T-helper 1 cell (primary cell): Measurements from ENCODE around the gene OVOL1.

Experiments
- DNase-seq, 5 donors: peaks; one replicate each; pipeline ENCODE4 v3.0.0-alpha.2; 2012 to 2020

The OVOL1 gene

GRCh38 chr11:65793144-65793581 lies 6.3 kb downstream of the OVOL1 start:
- no peak for DNase-seq

- no peak for DNase-seq
Measured at GRCh38 chr11:65793625-65794400, 7.0 kb downstream of the OVOL1 start.

- no peak for DNase-seq
Measured at GRCh38 chr11:65794570-65795510, 8.0 kb downstream of the OVOL1 start.

GRCh38 chr11:65796726-65797601 lies 10.1 kb downstream of the OVOL1 start:
- DNase-seq, result no peak

- DNase-seq, result no peak
Measured at GRCh38 chr11:65797711-65798110, 10.8 kb downstream of the OVOL1 start.

- no peak for DNase-seq
Measured at GRCh38 chr11:65798882-65799281, 12.0 kb downstream of the OVOL1 start.

GRCh38 chr11:65801153-65801987 lies 14.5 kb downstream of the OVOL1 start:
- DNase-seq, result no peak

- no peak for DNase-seq
Measured at GRCh38 chr11:65802841-65803240, 16.0 kb downstream of the OVOL1 start.

GRCh38 chr11:65803797-65804492 lies 17.1 kb downstream of the OVOL1 start:
- DNase-seq, result no peak

GRCh38 chr11:65806979-65807378 lies 20.1 kb downstream of the OVOL1 start:
- no peak for DNase-seq

- DNase-seq, result no peak
Measured at GRCh38 chr11:65808744-65809341, 22.0 kb downstream of the OVOL1 start.

GRCh38 chr11:65809496-65809895 lies 22.6 kb downstream of the OVOL1 start:
- no peak for DNase-seq

- no peak for DNase-seq
Measured at GRCh38 chr11:65810046-65810868, 23.4 kb downstream of the OVOL1 start.

- no peak for DNase-seq
Measured at GRCh38 chr11:65811764-65812475, 25.1 kb downstream of the OVOL1 start.

GRCh38 chr11:65814131-65814985 lies 27.5 kb downstream of the OVOL1 start:
- DNase-seq, result no peak

GRCh38 chr11:65814986-65815565 lies 28.2 kb downstream of the OVOL1 start:
- no peak for DNase-seq

- no peak for DNase-seq
Measured at GRCh38 chr11:65816696-65817095, 29.8 kb downstream of the OVOL1 start.
